OCI-LY1 (cell line): Measurements from ENCODE around the gene CETP.
A peak's percentile ranks its signal among the peaks of the same experiment; 100 is the strongest.
"Not testable (repeated sequence)": the region's sequence is repeated elsewhere in the genome, so short reads cannot be mapped to it uniquely, and the experiment has no call there.

Experiments
- H2AFZ ChIP-seq: fragments of 200-600 bp; sonication (generic), shearing (Covaris generic); 2 replicates; pipeline ENCODE4 v1.6.0; 2014; ENCODE audit warnings: antibody characterized with exemption, mild to moderate bottlenecking, low read length
- H3F3A ChIP-seq: fragments of 200-600 bp; sonication (generic), shearing (Covaris generic); 2 replicates; pipeline ENCODE4 v1.6.0; 2014; ENCODE audit warnings: mild to moderate bottlenecking, antibody characterized with exemption, low read length, moderate library complexity; ENCODE audit not compliant: insufficient read depth
- H3K27ac ChIP-seq: fragments of 200-600 bp; sonication (generic); 2 replicates; pipeline ENCODE4 v1.5.1; 2014; ENCODE audit warnings: low read length, mixed run types, mild to moderate bottlenecking, low read depth; ENCODE audit not compliant: poor library complexity, severe bottlenecking
- H3K27me3 ChIP-seq: fragments of 200-600 bp; sonication (generic); 2 replicates; pipeline ENCODE4 v1.6.0; 2014; ENCODE audit warnings: antibody characterized with exemption, mild to moderate bottlenecking, low read length, moderate library complexity; ENCODE audit not compliant: insufficient read depth
- H3K36me3 ChIP-seq: fragments of 200-600 bp; sonication (generic); 2 replicates; pipeline ENCODE4 v1.6.1; 2014; ENCODE audit warnings: mild to moderate bottlenecking, antibody characterized with exemption, low read length, moderate library complexity, mixed read lengths; ENCODE audit not compliant: insufficient read depth
- H3K4me1 ChIP-seq: fragments of 200-600 bp; sonication (generic); 2 replicates; pipeline ENCODE4 v1.5.1; 2014; ENCODE audit warnings: mild to moderate bottlenecking, low read length, moderate library complexity; ENCODE audit not compliant: insufficient read depth, severe bottlenecking
- H3K4me2 ChIP-seq: fragments of 200-600 bp; sonication (generic), shearing (Covaris generic); 2 replicates; pipeline ENCODE4 v1.6.1; 2014; ENCODE audit warnings: low read length
- H3K4me3 ChIP-seq: fragments of 200-600 bp; sonication (generic); 2 replicates; pipeline ENCODE4 v1.5.1; 2014; ENCODE audit warnings: low read length, low read depth, mild to moderate bottlenecking, mixed read lengths; ENCODE audit not compliant: poor library complexity, severe bottlenecking
- H3K79me2 ChIP-seq: fragments of 200-600 bp; shearing (Covaris generic); 2 replicates; pipeline ENCODE4 v1.6.1; 2016; ENCODE audit warnings: mixed run types, low read length, mixed read lengths; ENCODE audit not compliant: insufficient read depth
- H3K9ac ChIP-seq: fragments of 200-600 bp; sonication (generic), shearing (Covaris generic); 2 replicates; pipeline ENCODE4 v1.6.1; 2014; ENCODE audit warnings: mild to moderate bottlenecking, low read length, mixed read lengths
- H3K9me2 ChIP-seq: fragments of 200-600 bp; sonication (generic), shearing (Covaris generic); 2 replicates; pipeline ENCODE4 v1.6.1; 2014; ENCODE audit warnings: low read depth, mild to moderate bottlenecking, low read length, mixed read lengths
- H3K9me3 ChIP-seq: fragments of 200-600 bp; shearing (Covaris generic); 2 replicates; pipeline ENCODE4 v1.6.1; 2014; ENCODE audit warnings: low read length, mixed read lengths
- H4K20me1 ChIP-seq: fragments of 200-600 bp; sonication (generic), shearing (Covaris generic); 2 replicates; pipeline ENCODE4 v1.6.0; 2016; ENCODE audit warnings: mild to moderate bottlenecking, low read length; ENCODE audit not compliant: insufficient read depth
- CTCF ChIP-seq: fragments of 200-600 bp; sonication (generic), shearing (Covaris generic); IDR thresholded peaks from 2 replicates; pipeline ENCODE4 v1.5.1; 2017; ENCODE audit warnings: mild to moderate bottlenecking, antibody characterized with exemption, low read length, moderate library complexity, mixed read lengths
- EZH2 ChIP-seq: fragments of 200-600 bp; sonication (generic), shearing (Covaris generic); IDR thresholded peaks from 2 replicates; pipeline ENCODE4 v1.8.0; 2017; ENCODE audit warnings: borderline replicate concordance, mixed run types, mild to moderate bottlenecking, antibody characterized with exemption, low read length, moderate library complexity, mixed read lengths

The CETP gene

GRCh38 chr16:56933828-56934598, 27.7 kb upstream of the CETP start:
- Histone ChIP-seq H3K4me3 (peak overlapping the region; percentile 99), H3K9me2 (no peaks in the 10 kb centered on the region), H3K27ac (peak overlapping the region; percentile 98), H3K27me3 (no peaks in the 10 kb centered on the region), H3F3A (no peaks in the 10 kb centered on the region), H2AFZ (no peak overlapping the region), H3K9me3 (no peaks in the 10 kb centered on the region), H3K4me2 (peak overlapping the region; percentile 97), H3K4me1 (peaks cover 78% of the 10 kb centered on the region), H3K36me3 (peaks cover 64% of the 10 kb centered on the region), H4K20me1 (no peaks in the 10 kb centered on the region), H3K9ac (peak overlapping the region; percentile 93), H3K79me2 (peaks cover 35% of the 10 kb centered on the region)
- TF ChIP-seq CTCF (no peak), EZH2 (no peak)

GRCh38 chr16:56934599-56935145, 27.1 kb upstream of the CETP start:
- Histone ChIP-seq H3K36me3 (peaks cover 70% of the 10 kb centered on the region), H3K4me3 (peak overlapping the region; percentile 99)

GRCh38 chr16:56935201-56935600, 26.5 kb upstream of the CETP start:
- H3F3A ChIP-seq: no peaks in the 10 kb centered on the region
- no peaks in the 10 kb centered on the region for H3K27me3 ChIP-seq
- H3K9ac ChIP-seq: peak overlapping the region; percentile 48
- peak overlapping the region; percentile 46 for H3K27ac ChIP-seq
- H2AFZ ChIP-seq: no peak overlapping the region
- H3K9me2 ChIP-seq: no peaks in the 10 kb centered on the region
- peak overlapping the region; percentile 99 for H3K4me3 ChIP-seq
- H3K9me3 ChIP-seq: no peaks in the 10 kb centered on the region
- H3K36me3 ChIP-seq: peaks cover 76% of the 10 kb centered on the region
- H3K79me2 ChIP-seq: peaks cover 35% of the 10 kb centered on the region
- no peak for TF ChIP-seq EZH2
- TF ChIP-seq CTCF: no peak
- H3K4me1 ChIP-seq: peaks cover 82% of the 10 kb centered on the region
- H4K20me1 ChIP-seq: no peaks in the 10 kb centered on the region
- peak overlapping the region; percentile 97 for H3K4me2 ChIP-seq

More at GRCh38 chr16:56934599-56935145, 27.1 kb upstream of the CETP start:
- Histone ChIP-seq H3K79me2 (peaks cover 35% of the 10 kb centered on the region), H3K9ac (peak overlapping the region; percentile 93), H3K27ac (peak overlapping the region; percentile 98), H3K4me2 (peak overlapping the region; percentile 97), H3K4me1 (peaks cover 82% of the 10 kb centered on the region)
- H3F3A ChIP-seq, H3K27me3 ChIP-seq, H4K20me1 ChIP-seq, H2AFZ ChIP-seq, H3K9me2 ChIP-seq, H3K9me3 ChIP-seq: not testable (repeated sequence)
